ENCODE data around the gene PYGM. TPM values are rescaled to one million over a fixed set of nuclear protein-coding genes. Genes with fewer than 3 reads are reported as not detected.

Gene PYGM
- total and polyA plus RNA-seq, 2 donors: 1.0 to 3.5 TPM

DNA sequence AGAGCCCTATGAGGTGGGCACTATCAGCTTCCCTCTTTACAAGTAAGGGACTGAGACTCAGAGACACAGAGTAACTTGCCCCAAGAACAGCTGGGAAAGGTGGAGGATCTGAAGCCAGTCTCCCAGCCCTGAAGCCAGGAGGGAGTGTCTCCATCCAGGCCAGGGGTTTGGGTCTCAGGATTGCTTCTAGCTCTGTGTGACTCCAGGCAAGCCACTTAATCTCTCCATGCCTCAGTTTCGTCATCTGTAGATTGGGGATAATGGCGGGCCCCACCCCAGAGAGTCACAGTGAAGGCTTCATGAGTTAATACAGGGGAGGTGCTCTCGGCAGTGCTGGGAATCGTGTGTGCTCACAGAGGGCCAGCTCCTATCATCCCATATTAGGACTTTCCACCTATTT is 32.7 kb upstream of the PYGM start:
- Histone ChIP-seq H3K4me1 (ENCODE audit: control insufficient read depth in 2 of 2, insufficient read depth in 2 of 2, low read length in 2 of 2) (peaks cover 0 to 12% of the 10 kb centered on the region in 2 donors), H3K4me3 (ENCODE audit: low read length in 2 of 2) (no peak overlapping the region), H3K36me3 (ENCODE audit: control insufficient read depth in 2 of 2, insufficient read depth in 2 of 2, low read length in 1 of 2) (peaks cover 50 to 73% of the 10 kb centered on the region in 2 donors), H3K9me3 (ENCODE audit: control insufficient read depth in 2 of 2, insufficient read depth in 1 of 2, low read length in 1 of 2) (no peaks in the 10 kb centered on the region), H3K27ac (ENCODE audit: low read depth in 1 of 2, low read length in 1 of 2) (no peak overlapping the region), H3K27me3 (ENCODE audit: control insufficient read depth in 2 of 2, insufficient read depth in 1 of 2, low read length in 1 of 2) (no peaks in the 10 kb centered on the region)
- DNase-seq (ENCODE audit: low read depth in 6 of 9, low spot score in 9 of 9): no peak
- 99% methylated on average over 4 of the region's 4 CpGs for WGBS

DNA sequence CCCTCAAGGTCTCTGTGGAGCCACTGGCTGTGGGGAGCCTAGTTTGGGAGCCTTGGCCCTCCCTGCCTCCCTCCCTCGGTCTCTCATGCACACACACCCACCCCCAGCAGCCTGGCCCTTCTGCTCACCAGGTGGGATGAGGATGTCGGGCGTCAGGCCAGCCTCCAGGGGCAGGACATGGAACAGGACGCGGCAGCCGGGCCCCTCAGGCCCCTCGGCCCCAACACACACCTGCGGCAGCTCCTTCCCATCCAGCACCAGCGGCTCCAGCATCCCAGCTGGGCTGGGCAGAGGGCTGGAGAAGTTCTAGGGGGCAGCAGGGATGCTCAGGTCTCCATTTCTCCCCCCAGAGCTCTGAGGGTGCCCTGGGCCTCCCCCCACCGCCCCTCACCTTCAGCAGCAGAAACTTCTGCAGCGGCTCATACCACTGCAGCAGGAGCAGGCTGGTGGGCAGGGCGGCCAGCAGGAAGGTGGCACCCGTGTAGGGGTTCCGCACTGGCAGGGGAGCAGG is 32.1 kb upstream of the PYGM start:
- 98% methylated on average over 14 of the region's 14 CpGs for WGBS
- Histone ChIP-seq H3K4me3 (ENCODE audit: low read length in 2 of 2) (no peak overlapping the region), H3K36me3 (ENCODE audit: control insufficient read depth in 2 of 2, insufficient read depth in 2 of 2, low read length in 1 of 2) (peaks cover 45 to 66% of the 10 kb centered on the region in 2 donors), H3K4me1 (ENCODE audit: control insufficient read depth in 2 of 2, insufficient read depth in 2 of 2, low read length in 2 of 2) (peaks cover 0 to 12% of the 10 kb centered on the region in 2 donors), H3K27ac (ENCODE audit: low read depth in 1 of 2, low read length in 1 of 2) (no peak overlapping the region), H3K9me3 (ENCODE audit: control insufficient read depth in 2 of 2, insufficient read depth in 1 of 2, low read length in 1 of 2) (no peaks in the 10 kb centered on the region), H3K27me3 (ENCODE audit: control insufficient read depth in 2 of 2, insufficient read depth in 1 of 2, low read length in 1 of 2) (no peaks in the 10 kb centered on the region)
- no peak for DNase-seq (ENCODE audit: low read depth in 6 of 9, low spot score in 9 of 9)

DNA sequence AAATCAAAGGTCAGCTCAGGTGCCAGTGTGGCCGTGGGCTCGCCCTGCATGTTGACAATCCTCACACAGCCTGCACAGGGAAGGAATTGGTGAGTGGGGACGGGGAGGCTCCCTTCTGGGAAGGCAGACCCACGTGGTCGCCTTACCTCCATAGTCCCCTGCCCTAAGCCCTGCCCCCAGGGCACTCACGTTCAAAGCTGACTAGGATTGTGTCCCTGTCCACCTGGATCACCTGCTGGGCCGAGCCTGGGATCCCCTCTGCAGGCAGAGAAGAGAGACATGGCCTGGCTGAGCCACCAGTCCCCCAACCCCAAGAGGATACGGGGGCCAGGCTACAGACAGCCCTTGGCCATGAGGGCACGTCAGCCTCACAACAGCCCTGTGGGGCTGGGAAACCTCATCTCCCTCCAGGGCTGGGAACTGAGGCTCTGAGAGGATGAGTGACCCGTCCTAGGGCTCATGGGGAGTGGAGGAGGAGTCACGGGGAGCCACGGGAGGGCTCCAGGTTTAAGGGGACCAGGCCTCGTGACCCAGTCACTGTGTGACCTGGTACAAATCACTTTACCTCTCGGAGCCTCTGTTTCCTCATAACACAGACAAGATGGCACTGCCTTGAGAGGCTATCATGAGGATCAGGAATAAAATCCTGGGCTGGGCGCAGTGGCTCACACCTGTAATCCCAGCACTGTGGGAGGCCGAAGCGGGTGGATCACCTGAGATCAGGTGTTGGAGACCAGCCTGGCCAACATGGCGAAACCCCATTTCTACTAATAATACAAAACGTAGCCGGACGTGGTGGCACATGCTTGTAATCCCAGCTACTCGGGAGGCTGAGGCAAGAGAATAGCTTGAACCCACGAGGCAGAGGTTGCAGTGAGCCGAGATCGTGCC is 30.7 kb upstream of the PYGM start:
- no peak for DNase-seq (ENCODE audit: low read depth in 6 of 9, low spot score in 9 of 9)
- Histone ChIP-seq H3K27ac (ENCODE audit: low read depth in 1 of 2, low read length in 1 of 2) (no peak overlapping the region), H3K27me3 (ENCODE audit: control insufficient read depth in 2 of 2, insufficient read depth in 1 of 2, low read length in 1 of 2) (no peaks in the 10 kb centered on the region), H3K4me3 (ENCODE audit: low read length in 2 of 2) (no peak overlapping the region), H3K36me3 (ENCODE audit: control insufficient read depth in 2 of 2, insufficient read depth in 2 of 2, low read length in 1 of 2) (peaks cover 37 to 54% of the 10 kb centered on the region in 2 donors), H3K4me1 (ENCODE audit: control insufficient read depth in 2 of 2, insufficient read depth in 2 of 2, low read length in 2 of 2) (peaks cover 0 to 12% of the 10 kb centered on the region in 2 donors), H3K9me3 (ENCODE audit: control insufficient read depth in 2 of 2, insufficient read depth in 1 of 2, low read length in 1 of 2) (no peaks in the 10 kb centered on the region)
- WGBS: 98% methylated on average over 25 of the region's 25 CpGs

DNA sequence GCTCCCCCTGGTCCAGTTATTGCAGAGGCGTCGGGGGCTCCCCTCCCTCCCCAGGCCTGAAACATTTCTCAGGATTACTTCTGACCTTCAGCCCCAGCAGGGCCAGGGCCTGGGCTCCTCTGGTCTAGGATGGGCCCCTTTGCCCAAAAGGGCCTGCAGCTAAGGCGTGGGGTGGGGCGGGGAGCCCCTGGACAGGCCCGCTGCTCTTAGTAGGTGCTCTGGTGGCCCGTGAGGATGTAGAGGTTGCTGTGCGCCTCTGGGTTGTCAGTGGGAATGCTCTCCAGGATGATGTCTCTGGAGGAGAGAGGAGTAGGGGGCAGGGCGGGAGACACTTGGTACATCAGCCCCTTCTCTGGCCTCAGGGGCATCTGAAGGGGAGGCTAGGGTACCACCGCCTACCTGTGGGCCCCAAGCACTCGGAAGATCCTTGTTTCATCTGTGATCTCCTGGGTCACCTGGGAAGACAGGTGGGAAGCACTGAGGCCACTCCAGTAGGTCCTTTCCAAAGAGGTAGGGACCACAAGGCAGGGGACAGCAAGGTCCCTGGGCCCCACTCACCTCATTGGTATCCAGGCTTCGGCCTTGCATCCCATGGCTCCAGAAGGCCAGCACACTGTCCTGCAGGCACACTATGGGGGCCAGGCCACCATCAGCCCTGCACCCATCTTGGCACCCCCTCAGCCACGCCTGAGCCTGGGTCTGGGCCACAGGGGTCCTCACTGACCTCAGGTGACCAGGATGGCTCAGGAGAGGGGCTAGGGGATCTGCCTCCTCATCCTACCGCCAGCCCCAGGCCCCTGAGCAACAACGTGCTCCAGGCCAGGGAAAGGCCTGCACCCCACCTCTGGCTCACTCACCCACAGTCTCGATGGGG is 29.8 kb upstream of the PYGM start:
- Histone ChIP-seq H3K27me3 (ENCODE audit: control insufficient read depth in 2 of 2, insufficient read depth in 1 of 2, low read length in 1 of 2) (no peaks in the 10 kb centered on the region), H3K4me3 (ENCODE audit: low read length in 2 of 2) (no peak overlapping the region), H3K9me3 (ENCODE audit: control insufficient read depth in 2 of 2, insufficient read depth in 1 of 2, low read length in 1 of 2) (no peaks in the 10 kb centered on the region), H3K4me1 (ENCODE audit: control insufficient read depth in 2 of 2, insufficient read depth in 2 of 2, low read length in 2 of 2) (peaks cover 0 to 12% of the 10 kb centered on the region in 2 donors), H3K27ac (ENCODE audit: low read depth in 1 of 2, low read length in 1 of 2) (no peak overlapping the region), H3K36me3 (ENCODE audit: control insufficient read depth in 2 of 2, insufficient read depth in 2 of 2, low read length in 1 of 2) (peaks cover 34 to 54% of the 10 kb centered on the region in 2 donors)
- WGBS: 97% methylated on average over 15 of the region's 15 CpGs
- DNase-seq (ENCODE audit: low read depth in 6 of 9, low spot score in 9 of 9): no peak

DNA sequence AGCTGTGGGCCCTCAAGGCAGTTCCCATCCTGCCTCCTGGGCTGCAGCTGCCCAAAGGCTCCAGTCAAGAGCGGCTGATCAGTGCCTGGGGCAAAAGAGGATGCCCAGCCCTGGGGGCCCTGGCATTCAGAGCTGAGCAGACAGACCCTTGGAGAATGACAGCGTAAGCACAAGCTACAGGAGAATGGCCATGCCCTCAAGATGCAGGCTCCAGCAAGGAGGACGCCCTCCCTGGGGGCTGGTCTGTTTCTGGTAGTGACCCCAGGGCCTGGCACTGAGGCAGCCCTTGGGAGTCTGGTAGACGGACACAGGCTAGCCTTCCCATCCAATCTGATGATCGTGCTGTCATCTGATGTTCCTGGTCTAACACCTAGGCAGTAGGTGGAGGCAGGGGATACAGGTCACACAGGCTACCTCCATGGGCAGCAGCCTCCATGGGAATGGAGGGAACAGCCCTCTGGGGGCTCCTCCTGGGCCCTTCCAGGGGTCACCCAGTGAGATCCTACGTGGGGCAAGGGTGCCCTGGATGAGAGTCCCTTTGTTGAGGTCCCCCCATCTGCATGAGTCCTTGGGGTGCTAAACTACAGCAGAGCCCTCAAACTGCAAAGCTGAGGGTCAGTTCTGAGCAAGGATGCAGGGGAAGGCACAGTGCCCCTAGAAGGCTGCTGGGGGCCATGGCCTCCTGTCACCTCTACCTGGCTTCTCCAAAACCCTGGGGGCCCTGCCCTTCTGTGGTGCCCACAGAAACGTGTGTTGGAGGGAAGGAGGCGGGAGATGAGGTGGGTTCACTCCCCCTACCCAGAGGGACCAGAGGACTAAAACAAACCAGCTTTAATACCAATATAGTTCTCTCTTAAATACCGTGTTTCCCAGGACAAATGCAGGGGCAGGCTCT is 28.8 kb upstream of the PYGM start:
- DNase-seq (ENCODE audit: low read depth in 6 of 9, low spot score in 9 of 9): no peak
- Histone ChIP-seq H3K4me3 (ENCODE audit: low read length in 2 of 2) (no peak overlapping the region), H3K9me3 (ENCODE audit: control insufficient read depth in 2 of 2, insufficient read depth in 1 of 2, low read length in 1 of 2) (no peaks in the 10 kb centered on the region), H3K36me3 (ENCODE audit: control insufficient read depth in 2 of 2, insufficient read depth in 2 of 2, low read length in 1 of 2) (peaks cover 33 to 49% of the 10 kb centered on the region in 2 donors), H3K27ac (ENCODE audit: low read depth in 1 of 2, low read length in 1 of 2) (no peak overlapping the region), H3K4me1 (ENCODE audit: control insufficient read depth in 2 of 2, insufficient read depth in 2 of 2, low read length in 2 of 2) (peaks cover 0 to 8% of the 10 kb centered on the region in 2 donors), H3K27me3 (ENCODE audit: control insufficient read depth in 2 of 2, insufficient read depth in 1 of 2, low read length in 1 of 2) (no peaks in the 10 kb centered on the region)
- 97% methylated on average over 9 of the region's 9 CpGs for WGBS

DNA sequence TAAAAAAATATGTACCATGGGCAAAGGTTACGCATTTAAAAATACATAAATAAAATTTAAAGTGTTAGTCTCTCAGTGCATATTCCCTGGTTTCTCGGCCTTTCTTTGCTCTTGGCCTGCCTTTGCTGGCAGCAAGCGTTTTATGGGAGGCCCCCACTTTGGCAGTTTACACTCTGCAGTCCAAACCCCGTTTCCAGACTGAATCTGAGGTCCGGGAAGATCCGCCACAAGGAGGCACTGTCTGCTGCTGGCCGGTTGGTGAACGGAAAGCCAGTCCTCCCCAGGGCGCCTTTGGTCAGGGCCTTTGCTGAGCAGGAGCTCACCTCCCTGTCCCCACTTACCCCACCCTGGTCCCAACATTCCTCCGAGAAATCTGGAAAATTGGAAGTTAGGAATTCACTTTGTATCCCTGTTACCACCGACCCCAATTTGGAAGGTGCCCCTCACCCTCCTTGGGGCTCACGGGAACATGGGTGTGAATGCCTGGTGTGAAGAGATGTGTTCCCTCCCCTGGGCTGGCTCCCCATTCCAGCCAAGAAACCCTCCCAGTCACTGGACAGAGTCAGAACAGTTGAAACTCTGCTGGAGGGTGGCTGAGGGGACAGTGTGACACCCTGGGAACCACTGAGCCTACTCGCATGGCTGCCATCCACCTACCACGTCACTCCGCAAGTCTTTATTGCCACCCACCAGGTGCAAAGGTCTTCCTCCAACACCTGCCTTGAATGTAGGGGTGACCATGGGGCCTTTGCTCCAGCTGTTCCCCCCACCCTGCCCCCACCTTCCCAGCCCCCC is 27.9 kb upstream of the PYGM start:
- peak in 1 of 9 donors; percentile 44 for DNase-seq (ENCODE audit: low read depth in 6 of 9, low spot score in 9 of 9)
- 65% methylated on average over 15 of the region's 15 CpGs for WGBS
- H3K4me3 ChIP-seq (ENCODE audit: low read length in 2 of 2): no peak overlapping the region
- H3K27me3 ChIP-seq (ENCODE audit: control insufficient read depth in 2 of 2, insufficient read depth in 1 of 2, low read length in 1 of 2): no peaks in the 10 kb centered on the region
- peaks cover 0 to 3% of the 10 kb centered on the region in 2 donors for H3K4me1 ChIP-seq (ENCODE audit: control insufficient read depth in 2 of 2, insufficient read depth in 2 of 2, low read length in 2 of 2)
- peaks cover 29 to 45% of the 10 kb centered on the region in 2 donors for H3K36me3 ChIP-seq (ENCODE audit: control insufficient read depth in 2 of 2, insufficient read depth in 2 of 2, low read length in 1 of 2)
- H3K27ac ChIP-seq (ENCODE audit: low read depth in 1 of 2, low read length in 1 of 2): no peak overlapping the region
- no peaks in the 10 kb centered on the region for H3K9me3 ChIP-seq (ENCODE audit: control insufficient read depth in 2 of 2, insufficient read depth in 1 of 2, low read length in 1 of 2)

DNA sequence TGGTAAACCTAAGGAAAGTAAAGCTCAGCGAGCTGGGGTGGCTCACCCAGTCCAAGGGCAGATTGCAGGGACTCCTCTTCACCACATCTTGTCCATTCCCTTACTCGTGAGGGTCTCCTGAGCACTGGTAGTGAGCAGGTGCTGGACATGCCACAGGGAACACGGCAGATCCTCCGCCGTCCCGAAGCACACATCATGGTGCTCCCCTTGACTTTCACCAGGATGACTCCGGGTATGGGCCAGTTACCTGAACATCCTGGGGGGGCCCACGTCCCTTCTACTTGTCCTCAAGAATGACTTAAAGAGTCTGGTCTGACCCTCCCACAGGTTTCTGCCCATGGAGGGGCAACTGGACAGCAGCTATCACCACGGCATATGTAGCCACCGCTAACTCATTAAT is 26.5 kb upstream of the PYGM start:
- WGBS: 97% methylated on average over 10 of the region's 10 CpGs
- DNase-seq (ENCODE audit: low read depth in 6 of 9, low spot score in 9 of 9): no peak

More for the DNA sequence above, 26.5 kb upstream of the PYGM start:
- H3K27me3 ChIP-seq (ENCODE audit: control insufficient read depth in 2 of 2, insufficient read depth in 1 of 2, low read length in 1 of 2): no peaks in the 10 kb centered on the region
- H3K4me1 ChIP-seq (ENCODE audit: control insufficient read depth in 2 of 2, insufficient read depth in 2 of 2, low read length in 2 of 2): peaks cover 0 to 3% of the 10 kb centered on the region in 2 donors
- H3K9me3 ChIP-seq (ENCODE audit: control insufficient read depth in 2 of 2, insufficient read depth in 1 of 2, low read length in 1 of 2): no peaks in the 10 kb centered on the region
- peaks cover 20 to 32% of the 10 kb centered on the region in 2 donors for H3K36me3 ChIP-seq (ENCODE audit: control insufficient read depth in 2 of 2, insufficient read depth in 2 of 2, low read length in 1 of 2)
- H3K27ac ChIP-seq (ENCODE audit: low read depth in 1 of 2, low read length in 1 of 2): peak overlapping the region in 1 of 2 donors; percentile 31
- no peak overlapping the region for H3K4me3 ChIP-seq (ENCODE audit: low read length in 2 of 2)
